ENCODE results near the gene FASN.

FASN gene

DNA sequence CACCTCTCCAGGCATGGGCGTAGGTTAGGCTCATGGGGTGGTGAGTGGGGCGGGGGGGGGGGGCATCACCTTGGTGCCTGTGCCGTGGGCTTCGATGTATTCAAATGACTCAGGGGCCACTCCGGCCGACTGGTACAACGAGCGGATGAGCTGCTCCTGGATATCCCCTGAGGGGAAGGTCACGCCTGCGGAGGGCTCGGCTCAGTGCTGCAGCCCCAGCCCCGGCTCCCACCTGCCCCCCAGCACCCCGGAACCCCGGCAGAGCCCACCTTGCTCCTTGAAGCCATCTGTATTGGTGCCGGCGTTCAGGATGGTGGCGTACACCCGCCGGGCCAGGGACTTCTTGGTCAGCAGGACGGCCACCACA, 5.4 kb downstream of the FASN start:
- peaks cover 15% of the 10 kb centered on the region for H3K4me1 ChIP-seq (ENCODE audit: control insufficient read depth, insufficient read depth, low read length)
- H3K36me3 ChIP-seq (ENCODE audit: control insufficient read depth in 2 of 2, insufficient read depth in 2 of 2, low read length in 2 of 2): peaks cover 32 to 35% of the 10 kb centered on the region in 2 donors
- H3K27ac ChIP-seq (ENCODE audit: low read length): no peak overlapping the region
- no peaks in the 10 kb centered on the region for H3K27me3 ChIP-seq (ENCODE audit: control insufficient read depth in 1 of 2, insufficient read depth in 2 of 2, low read length in 2 of 2)
- no peak overlapping the region for H3K9ac ChIP-seq (ENCODE audit: low read length in 2 of 2)
- H3K4me3 ChIP-seq (ENCODE audit: low read length in 2 of 2): no peak overlapping the region
- no peaks in the 10 kb centered on the region for H3K9me3 ChIP-seq (ENCODE audit: control insufficient read depth in 2 of 2, low read length in 2 of 2)

DNA sequence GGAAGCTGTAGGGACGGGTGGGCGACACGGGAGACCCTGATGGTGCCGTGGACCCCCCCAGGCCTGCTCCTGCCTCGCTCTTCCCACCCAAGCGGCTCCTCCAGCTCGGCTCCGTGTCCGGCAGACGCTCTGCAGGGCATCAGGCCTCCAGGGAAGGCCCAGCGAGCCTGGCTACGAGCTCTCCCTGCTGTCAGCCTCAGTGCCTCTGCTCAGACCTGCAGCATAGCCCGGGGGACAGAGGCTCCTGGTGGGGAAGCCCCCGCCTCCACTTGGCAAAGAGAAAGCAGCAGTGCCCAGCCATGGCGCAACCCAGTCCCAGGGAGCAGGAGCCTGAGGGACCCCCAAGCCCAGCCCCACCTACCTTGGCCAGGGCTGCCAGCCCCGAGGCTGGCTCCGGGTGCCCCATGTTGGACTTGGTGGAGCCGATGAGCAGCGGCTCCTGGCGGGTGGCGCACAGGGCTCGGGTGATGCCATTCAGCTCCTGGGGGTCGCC, 5.9 kb downstream of the FASN start:
- no peaks in the 10 kb centered on the region for H3K9me3 ChIP-seq (ENCODE audit: control insufficient read depth in 2 of 2, low read length in 2 of 2)
- no peak overlapping the region for H3K4me3 ChIP-seq (ENCODE audit: low read length in 2 of 2)
- H3K4me1 ChIP-seq (ENCODE audit: control insufficient read depth, insufficient read depth, low read length): peaks cover 10% of the 10 kb centered on the region
- H3K9ac ChIP-seq (ENCODE audit: low read length in 2 of 2): no peak overlapping the region
- H3K36me3 ChIP-seq (ENCODE audit: control insufficient read depth in 2 of 2, insufficient read depth in 2 of 2, low read length in 2 of 2): peaks cover 35 to 38% of the 10 kb centered on the region in 2 donors
- no peak overlapping the region for H3K27ac ChIP-seq (ENCODE audit: low read length)
- no peaks in the 10 kb centered on the region for H3K27me3 ChIP-seq (ENCODE audit: control insufficient read depth in 1 of 2, insufficient read depth in 2 of 2, low read length in 2 of 2)

DNA sequence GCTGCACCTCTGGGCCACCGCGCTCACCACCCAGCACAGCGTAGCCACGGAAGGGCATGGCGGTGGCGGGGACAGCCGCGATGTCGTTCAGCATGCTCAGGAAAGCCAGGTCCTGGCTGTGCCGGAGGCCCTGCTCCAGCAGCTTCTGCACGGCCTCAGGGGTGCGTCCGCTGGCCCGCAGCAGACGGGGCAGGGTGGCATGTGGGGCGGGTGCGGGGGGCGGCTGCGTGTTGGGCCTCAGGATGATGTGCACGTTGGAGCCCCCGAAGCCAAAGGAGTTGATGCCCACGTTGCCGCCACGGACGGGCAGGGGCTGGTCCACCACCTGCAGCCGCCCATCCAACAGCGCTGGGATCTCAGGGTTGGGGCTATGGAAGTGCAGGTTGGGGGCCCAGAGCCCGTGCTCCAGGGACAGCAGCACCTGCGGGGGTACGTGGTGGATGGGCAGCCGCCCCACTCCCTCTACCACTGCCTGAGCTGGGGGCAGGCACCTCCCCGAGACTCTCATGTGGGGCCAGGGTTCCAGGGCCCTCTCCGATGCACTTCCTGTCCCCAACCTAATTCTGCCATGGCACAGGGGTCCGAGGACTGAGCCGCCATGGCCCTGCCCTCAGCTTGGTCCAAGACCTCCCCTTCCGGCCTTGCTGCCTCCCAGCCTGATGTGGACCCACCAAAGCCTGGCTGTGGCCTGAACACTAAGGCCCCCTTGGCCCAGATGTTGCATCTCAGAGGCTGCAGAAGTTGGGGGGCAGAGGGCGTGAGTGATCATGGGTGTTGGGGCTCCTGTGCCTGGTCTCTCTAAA, 6.6 kb downstream of the FASN start:
- Histone ChIP-seq H3K4me1 (ENCODE audit: control insufficient read depth, insufficient read depth, low read length) (peaks cover 3% of the 10 kb centered on the region), H3K36me3 (ENCODE audit: control insufficient read depth in 2 of 2, insufficient read depth in 2 of 2, low read length in 2 of 2) (peaks cover 35 to 40% of the 10 kb centered on the region in 2 donors), H3K9me3 (ENCODE audit: control insufficient read depth in 2 of 2, low read length in 2 of 2) (no peaks in the 10 kb centered on the region), H3K27me3 (ENCODE audit: control insufficient read depth in 1 of 2, insufficient read depth in 2 of 2, low read length in 2 of 2) (no peaks in the 10 kb centered on the region), H3K9ac (ENCODE audit: low read length in 2 of 2) (no peak overlapping the region), H3K4me3 (ENCODE audit: low read length in 2 of 2) (no peak overlapping the region), H3K27ac (ENCODE audit: low read length) (no peak overlapping the region)

DNA sequence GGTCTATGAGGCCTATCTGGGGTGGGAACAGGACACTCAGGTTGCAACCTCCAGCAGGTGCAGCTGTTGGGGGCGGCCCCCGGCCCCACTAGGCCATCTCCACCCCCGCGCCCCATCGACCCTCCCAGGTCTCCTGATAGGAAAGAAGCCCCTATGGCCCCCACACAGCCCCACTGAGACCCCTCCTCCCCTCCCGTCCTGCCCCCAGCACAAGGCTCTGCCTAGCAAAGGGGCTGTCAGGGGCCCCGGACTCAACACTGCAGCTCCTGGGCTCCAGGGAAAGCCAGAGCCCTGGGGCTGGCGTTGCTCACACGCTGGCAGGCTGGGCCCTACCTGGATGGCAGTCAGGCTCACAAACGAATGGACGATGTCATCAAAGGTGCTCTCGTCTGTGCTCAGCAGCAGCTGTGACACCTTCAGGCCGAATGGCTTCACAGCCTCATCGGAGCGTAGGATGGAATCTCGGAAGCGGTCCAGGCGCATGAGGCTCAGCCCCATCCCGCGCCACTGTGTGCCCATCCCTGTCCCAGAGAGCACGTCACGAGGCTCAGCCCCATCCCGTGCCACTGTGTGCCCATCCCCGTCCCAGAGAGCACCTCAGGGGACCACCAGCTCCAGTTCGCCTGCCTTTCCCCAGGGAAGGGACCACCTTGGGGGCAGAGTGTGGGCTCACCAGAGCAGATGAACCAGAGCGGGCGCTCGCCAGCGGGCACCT, 7.3 kb downstream of the FASN start:
- H3K4me3 ChIP-seq (ENCODE audit: low read length in 2 of 2): no peak overlapping the region
- H3K4me1 ChIP-seq (ENCODE audit: control insufficient read depth, insufficient read depth, low read length): no peaks in the 10 kb centered on the region
- H3K36me3 ChIP-seq (ENCODE audit: control insufficient read depth in 2 of 2, insufficient read depth in 2 of 2, low read length in 2 of 2): peaks cover 40 to 44% of the 10 kb centered on the region in 2 donors
- no peak overlapping the region for H3K9ac ChIP-seq (ENCODE audit: low read length in 2 of 2)
- H3K27ac ChIP-seq (ENCODE audit: low read length): no peak overlapping the region
- no peaks in the 10 kb centered on the region for H3K27me3 ChIP-seq (ENCODE audit: control insufficient read depth in 1 of 2, insufficient read depth in 2 of 2, low read length in 2 of 2)
- H3K9me3 ChIP-seq (ENCODE audit: control insufficient read depth in 2 of 2, low read length in 2 of 2): no peaks in the 10 kb centered on the region

DNA sequence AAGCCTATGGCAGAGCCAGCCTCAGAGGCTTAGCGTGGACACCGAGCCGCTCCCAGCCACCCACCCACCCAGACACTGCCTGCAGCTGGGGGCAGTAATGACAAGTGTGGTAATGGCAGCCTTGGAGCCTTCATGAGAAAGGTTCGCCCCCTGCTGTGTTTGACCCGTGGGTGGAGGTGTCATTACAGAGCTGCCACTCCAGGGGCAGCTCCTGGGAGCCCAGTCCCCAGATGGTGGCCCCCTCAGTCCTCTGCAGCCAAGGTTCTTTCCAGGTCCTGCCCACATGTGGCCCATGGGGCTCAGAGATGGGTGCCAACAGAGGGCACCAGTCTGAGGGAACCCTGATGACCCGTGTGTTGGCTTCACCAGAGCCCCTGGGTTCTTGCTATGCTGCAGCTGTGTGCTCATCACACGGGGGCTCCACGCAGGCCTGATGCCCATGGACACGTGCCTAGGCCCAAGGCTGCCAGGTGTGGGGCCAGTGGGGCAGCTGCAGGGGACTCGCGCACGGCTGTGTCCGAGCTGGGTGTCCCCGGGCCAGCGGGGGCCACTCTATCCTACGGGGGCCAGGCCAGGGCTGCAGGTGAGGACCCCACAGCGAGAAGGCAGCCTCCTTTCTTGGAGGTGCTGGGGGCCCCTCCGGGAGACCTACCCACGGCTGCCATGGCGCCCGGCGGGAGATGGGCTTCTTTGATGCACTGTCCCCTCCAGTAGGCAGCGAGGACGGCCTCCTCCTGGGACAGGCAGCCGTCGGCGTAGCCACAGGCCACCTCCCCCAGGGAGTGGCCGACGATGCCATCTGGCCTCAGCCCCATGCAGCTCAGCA, 8.1 kb downstream of the FASN start:
- no peaks in the 10 kb centered on the region for H3K4me1 ChIP-seq (ENCODE audit: control insufficient read depth, insufficient read depth, low read length)
- no peak overlapping the region for H3K4me3 ChIP-seq (ENCODE audit: low read length in 2 of 2)
- no peak overlapping the region for H3K9ac ChIP-seq (ENCODE audit: low read length in 2 of 2)
- no peak overlapping the region for H3K27ac ChIP-seq (ENCODE audit: low read length)
- H3K36me3 ChIP-seq (ENCODE audit: control insufficient read depth in 2 of 2, insufficient read depth in 2 of 2, low read length in 2 of 2): peaks cover 37 to 44% of the 10 kb centered on the region in 2 donors
- H3K9me3 ChIP-seq (ENCODE audit: control insufficient read depth in 2 of 2, low read length in 2 of 2): no peaks in the 10 kb centered on the region
- H3K27me3 ChIP-seq (ENCODE audit: control insufficient read depth in 1 of 2, insufficient read depth in 2 of 2, low read length in 2 of 2): no peaks in the 10 kb centered on the region

DNA sequence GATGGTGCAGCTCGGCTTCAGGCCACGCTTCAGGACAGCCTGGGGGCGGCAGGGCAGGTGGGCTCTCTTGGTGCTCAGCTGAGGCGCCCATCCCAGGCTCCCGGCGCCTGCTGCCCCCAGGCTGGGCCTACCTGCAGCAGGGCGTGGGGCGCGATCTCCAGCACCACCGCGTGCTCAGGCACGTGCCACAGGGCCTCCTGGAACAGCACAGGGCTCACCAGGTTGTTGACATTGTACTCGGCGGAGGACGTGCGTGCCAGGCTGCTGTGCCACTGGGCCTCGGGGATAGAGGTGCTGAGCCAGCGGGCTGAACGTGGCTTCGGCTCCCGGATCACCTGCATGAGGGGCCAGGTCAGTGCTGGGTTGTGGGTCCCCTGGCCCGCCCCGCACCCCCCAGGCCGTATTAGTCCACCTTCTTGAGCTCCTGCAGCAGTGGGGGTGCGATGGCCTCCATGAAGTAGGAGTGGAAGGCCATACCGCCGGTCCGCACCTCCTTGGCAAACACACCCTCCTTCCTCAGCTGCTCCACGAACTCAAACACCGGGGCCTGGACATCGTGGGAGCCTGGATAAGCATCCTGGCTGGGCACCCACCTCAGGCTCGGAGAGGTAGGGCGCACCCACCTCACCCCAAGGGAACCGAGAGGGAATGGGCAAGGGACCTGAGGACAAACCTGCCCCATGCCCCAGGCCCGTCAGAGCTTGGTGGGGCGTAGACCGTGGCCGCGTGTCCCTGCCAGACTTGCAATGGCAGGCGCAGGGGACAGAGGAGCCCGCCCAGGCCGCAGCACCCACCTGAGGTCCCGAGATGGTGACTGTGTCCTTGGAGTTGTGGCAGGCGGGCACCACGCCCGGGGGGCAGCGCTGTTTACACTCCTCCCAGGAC, 9.0 kb downstream of the FASN start:
- Histone ChIP-seq H3K36me3 (ENCODE audit: control insufficient read depth in 2 of 2, insufficient read depth in 2 of 2, low read length in 2 of 2) (peaks cover 41 to 42% of the 10 kb centered on the region in 2 donors), H3K27me3 (ENCODE audit: control insufficient read depth in 1 of 2, insufficient read depth in 2 of 2, low read length in 2 of 2) (no peaks in the 10 kb centered on the region), H3K9me3 (ENCODE audit: control insufficient read depth in 2 of 2, low read length in 2 of 2) (no peaks in the 10 kb centered on the region), H3K27ac (ENCODE audit: low read length) (no peak overlapping the region), H3K4me3 (ENCODE audit: low read length in 2 of 2) (no peak overlapping the region), H3K4me1 (ENCODE audit: control insufficient read depth, insufficient read depth, low read length) (no peaks in the 10 kb centered on the region), H3K9ac (ENCODE audit: low read length in 2 of 2) (no peak overlapping the region)

DNA sequence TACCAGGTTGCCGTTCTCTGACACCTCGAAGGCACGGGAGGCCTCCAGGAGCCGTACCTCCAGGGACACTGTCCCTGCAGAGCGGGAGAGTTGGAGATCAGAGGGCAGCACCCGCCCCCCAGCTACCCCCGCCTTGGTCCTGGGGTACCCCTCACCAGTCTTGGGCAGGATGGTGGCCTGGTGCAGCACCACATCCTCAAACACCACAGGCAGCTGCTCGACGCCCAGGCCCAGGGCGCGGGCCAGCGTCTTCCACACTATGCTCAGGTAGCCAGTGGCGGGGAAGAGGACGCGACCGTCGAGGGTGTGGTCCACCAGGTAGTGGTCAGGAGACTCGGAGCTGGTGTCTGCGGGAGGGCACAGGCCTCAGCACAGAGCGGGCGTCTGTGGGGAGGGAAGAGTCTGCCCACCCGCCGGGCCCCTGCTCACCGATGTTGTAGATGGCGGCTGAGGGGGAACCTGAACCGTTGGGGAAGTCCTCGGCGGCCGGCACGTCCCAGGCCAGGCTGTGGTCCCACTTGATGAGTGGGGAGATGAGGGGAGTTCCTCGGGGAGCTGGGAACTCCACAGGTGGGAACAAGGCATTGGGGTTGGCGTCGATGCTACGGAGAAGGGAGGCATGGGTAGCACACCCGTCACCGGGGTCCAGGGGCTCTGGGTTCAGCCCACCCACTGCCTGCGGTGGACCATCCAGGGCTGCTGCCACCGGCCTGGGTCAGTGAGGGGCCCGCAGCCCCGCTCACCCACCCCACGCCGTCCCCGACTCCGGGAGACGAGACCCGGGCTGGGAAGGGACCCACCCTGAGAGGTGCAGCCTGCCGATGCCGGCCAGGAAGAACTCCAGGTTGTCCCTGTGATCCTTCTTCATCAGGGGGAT, 9.8 kb downstream of the FASN start:
- Histone ChIP-seq H3K36me3 (ENCODE audit: control insufficient read depth in 2 of 2, insufficient read depth in 2 of 2, low read length in 2 of 2) (peaks cover 41 to 43% of the 10 kb centered on the region in 2 donors), H3K4me1 (ENCODE audit: control insufficient read depth, insufficient read depth, low read length) (no peaks in the 10 kb centered on the region)

DNA sequence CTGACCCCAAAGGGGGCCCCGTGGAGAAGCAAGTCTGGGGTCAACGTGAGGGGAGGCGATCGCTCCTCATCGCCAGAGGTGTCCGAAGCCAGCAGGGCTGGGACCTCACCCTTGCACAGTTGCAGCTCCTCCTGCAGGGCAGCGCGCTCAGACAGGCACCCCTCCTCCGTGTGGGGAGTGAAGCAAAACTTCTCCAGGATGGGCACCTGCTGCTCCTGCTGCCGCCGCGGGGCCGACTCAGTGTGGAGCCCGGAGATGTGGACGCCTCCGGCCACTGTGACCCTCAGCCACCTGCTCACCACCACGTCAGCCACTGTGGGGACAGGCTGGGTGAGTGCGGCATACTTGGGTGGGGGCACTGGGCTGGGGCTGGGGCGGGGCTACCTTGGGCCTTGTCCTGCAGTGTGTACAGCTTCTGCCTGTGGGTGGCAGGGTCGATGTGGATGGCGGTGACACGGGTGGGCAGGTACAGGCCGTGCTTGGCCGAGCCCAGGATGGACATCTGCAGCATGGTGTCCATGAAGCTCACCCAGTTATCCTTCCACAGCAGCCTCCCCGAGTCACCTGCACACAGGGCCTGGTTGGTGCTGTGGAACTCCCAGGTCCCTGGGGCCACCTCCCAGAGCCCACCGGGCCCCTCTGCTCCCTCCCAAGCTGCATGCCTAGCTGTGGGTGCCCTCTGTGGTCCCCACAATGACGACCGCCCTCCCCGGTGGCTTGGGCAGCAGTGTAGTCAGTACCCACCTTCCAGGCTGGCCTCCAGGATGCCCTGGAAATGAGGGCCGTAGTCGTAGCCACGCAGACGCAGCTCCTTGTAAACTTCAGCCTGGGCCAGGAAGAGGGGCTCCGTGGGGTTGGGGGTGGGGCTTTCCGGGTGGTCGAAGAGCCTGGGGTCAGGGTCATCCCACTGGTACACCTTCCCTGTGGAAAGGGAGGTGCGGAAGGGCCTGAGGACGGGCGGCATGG, 10.8 kb downstream of the FASN start:
- Histone ChIP-seq H3K27ac (ENCODE audit: low read length) (no peak overlapping the region), H3K9ac (ENCODE audit: low read length in 2 of 2) (no peak overlapping the region), H3K4me3 (ENCODE audit: low read length in 2 of 2) (no peak overlapping the region), H3K9me3 (ENCODE audit: control insufficient read depth in 2 of 2, low read length in 2 of 2) (no peaks in the 10 kb centered on the region), H3K4me1 (ENCODE audit: control insufficient read depth, insufficient read depth, low read length) (no peaks in the 10 kb centered on the region), H3K27me3 (ENCODE audit: control insufficient read depth in 1 of 2, insufficient read depth in 2 of 2, low read length in 2 of 2) (no peaks in the 10 kb centered on the region), H3K36me3 (ENCODE audit: control insufficient read depth in 2 of 2, insufficient read depth in 2 of 2, low read length in 2 of 2) (peaks cover 41 to 45% of the 10 kb centered on the region in 2 donors)

More for the DNA sequence above, 9.8 kb downstream of the FASN start:
- H3K4me3 ChIP-seq (ENCODE audit: low read length in 2 of 2): no peak overlapping the region
- no peak overlapping the region for H3K27ac ChIP-seq (ENCODE audit: low read length)
- H3K9ac ChIP-seq (ENCODE audit: low read length in 2 of 2): no peak overlapping the region
- H3K27me3 ChIP-seq (ENCODE audit: control insufficient read depth in 1 of 2, insufficient read depth in 2 of 2, low read length in 2 of 2): no peaks in the 10 kb centered on the region
- H3K9me3 ChIP-seq (ENCODE audit: control insufficient read depth in 2 of 2, low read length in 2 of 2): no peaks in the 10 kb centered on the region

All from stomach smooth muscle (tissue), 2 donors.